Choroid plexus epithelial cell (primary cell): ENCODE data around the gene ODC1.

Source experiments
- DNase-seq: peaks from one replicate; pipeline ENCODE4 v3.0.0-alpha.2; 2010; ENCODE audit warnings: low read depth
- H3K4me3 ChIP-seq: 2 replicates; pipeline ENCODE4 v1.5.1; 2011; ENCODE audit warnings: low read depth, mild to moderate bottlenecking, control low read depth, low read length, moderate library complexity
- CTCF ChIP-seq: conservative IDR thresholded peaks from 2 replicates; pipeline ENCODE4 v1.5.1; 2011; ENCODE audit warnings: low read depth, mild to moderate bottlenecking, control low read depth, inconsistent platforms, low read length, moderate library complexity

Gene ODC1

GRCh38 chr2:10471046-10471571, 23.0 kb upstream of the ODC1 start:
- no peak overlapping the region for H3K4me3 ChIP-seq
- no peak for DNase-seq
- TF ChIP-seq CTCF = no peak

GRCh38 chr2:10469955-10470608, 22.0 kb upstream of the ODC1 start:
- TF ChIP-seq CTCF = no peak
- no peak for DNase-seq
- H3K4me3 ChIP-seq = no peak overlapping the region

- no peak for DNase-seq
- TF ChIP-seq CTCF = no peak
- no peak overlapping the region for H3K4me3 ChIP-seq
These were observed 21.2 kb upstream of the ODC1 start for GRCh38 chr2:10469301-10469700.

GRCh38 chr2:10467401-10467800, 19.3 kb upstream of the ODC1 start:
- no peak overlapping the region for H3K4me3 ChIP-seq
- TF ChIP-seq CTCF = peak; percentile 13
- DNase-seq = peak; percentile 9

- TF ChIP-seq CTCF = no peak
- no peak overlapping the region for H3K4me3 ChIP-seq
- no peak for DNase-seq
These were observed 18.7 kb upstream of the ODC1 start for GRCh38 chr2:10466801-10467200.

GRCh38 chr2:10465910-10466309, 17.8 kb upstream of the ODC1 start:
- TF ChIP-seq CTCF = no peak
- H3K4me3 ChIP-seq = no peak overlapping the region
- DNase-seq = no peak

- DNase-seq = no peak
- no peak for TF ChIP-seq CTCF
- H3K4me3 ChIP-seq = no peak overlapping the region
These were observed 14.3 kb upstream of the ODC1 start for GRCh38 chr2:10462178-10463083.
